ENCODE results near the gene GAPVD1.

Gene GAPVD1

DNA sequence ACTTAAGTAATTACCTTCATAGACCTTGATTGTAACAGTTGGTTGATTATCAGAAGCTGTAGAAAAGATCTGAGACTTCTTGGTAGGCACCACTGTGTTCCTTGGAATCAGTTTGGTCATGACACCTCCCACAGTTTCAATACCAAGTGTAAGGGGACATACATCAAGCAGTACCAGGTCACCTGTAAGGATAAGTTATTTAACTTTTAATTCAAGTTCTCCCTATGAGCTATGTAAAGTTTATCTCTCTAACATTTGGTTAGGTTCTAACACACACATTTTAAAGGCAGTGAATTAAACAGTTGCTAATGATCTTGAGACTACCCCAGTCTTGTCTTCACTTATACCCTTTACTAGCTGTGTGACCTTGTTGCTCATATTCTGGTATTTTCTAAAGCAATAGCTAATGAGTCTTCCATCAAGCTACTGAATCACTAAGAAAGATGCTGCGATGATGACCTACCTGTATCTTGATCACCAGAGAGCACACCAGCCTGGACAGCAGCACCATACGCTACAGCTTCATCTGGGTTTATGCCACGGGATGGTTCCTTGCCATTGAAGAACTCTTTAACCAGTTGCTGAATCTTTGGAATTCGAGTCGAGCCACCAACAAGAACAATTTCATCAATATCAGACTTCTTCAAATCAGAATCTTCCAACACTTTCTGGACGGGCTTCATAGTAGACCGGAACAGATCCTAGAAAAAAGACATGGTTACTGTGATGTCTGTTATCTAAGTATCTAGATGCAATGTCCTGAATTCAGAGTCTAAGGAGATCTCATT, 23.3 kb upstream of the GAPVD1 start:
- Histone ChIP-seq H3K27ac (ENCODE audit: low read length) (no peak overlapping the region), H3K4me2 (ENCODE audit: low read length) (no peak overlapping the region), H3K4me1 (ENCODE audit: low read length) (peaks cover 24% of the 10 kb centered on the region), H3K9ac (ENCODE audit: low read length) (no peak overlapping the region), H3K27me3 (ENCODE audit: low read depth, low read length) (no peaks in the 10 kb centered on the region), H3K79me2 (ENCODE audit: low read length) (peaks cover 75% of the 10 kb centered on the region), H3K36me3 (replicated peaks; ENCODE audit: low read depth, low read length) (peaks cover 60% of the 10 kb centered on the region), H3K9me3 (ENCODE audit: insufficient read depth, low read length) (no peaks in the 10 kb centered on the region), H2AFZ (ENCODE audit: low read depth, low read length) (no peak overlapping the region), H3K4me3 (ENCODE audit: low read length) (no peak overlapping the region), H4K20me1 (ENCODE audit: insufficient read depth, low read length) (peaks cover 54% of the 10 kb centered on the region)
- TF ChIP-seq, protein P1, sequence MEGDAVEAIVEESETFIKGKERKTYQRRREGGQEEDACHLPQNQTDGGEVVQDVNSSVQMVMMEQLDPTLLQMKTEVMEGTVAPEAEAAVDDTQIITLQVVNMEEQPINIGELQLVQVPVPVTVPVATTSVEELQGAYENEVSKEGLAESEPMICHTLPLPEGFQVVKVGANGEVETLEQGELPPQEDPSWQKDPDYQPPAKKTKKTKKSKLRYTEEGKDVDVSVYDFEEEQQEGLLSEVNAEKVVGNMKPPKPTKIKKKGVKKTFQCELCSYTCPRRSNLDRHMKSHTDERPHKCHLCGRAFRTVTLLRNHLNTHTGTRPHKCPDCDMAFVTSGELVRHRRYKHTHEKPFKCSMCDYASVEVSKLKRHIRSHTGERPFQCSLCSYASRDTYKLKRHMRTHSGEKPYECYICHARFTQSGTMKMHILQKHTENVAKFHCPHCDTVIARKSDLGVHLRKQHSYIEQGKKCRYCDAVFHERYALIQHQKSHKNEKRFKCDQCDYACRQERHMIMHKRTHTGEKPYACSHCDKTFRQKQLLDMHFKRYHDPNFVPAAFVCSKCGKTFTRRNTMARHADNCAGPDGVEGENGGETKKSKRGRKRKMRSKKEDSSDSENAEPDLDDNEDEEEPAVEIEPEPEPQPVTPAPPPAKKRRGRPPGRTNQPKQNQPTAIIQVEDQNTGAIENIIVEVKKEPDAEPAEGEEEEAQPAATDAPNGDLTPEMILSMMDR (IDR thresholded peaks at IDR 0.05; ENCODE audit: low read depth, low read length), result no peak
- TF ChIP-seq EZH2phosphoT487 (IDR thresholded peaks at IDR 0.05; ENCODE audit: low read depth), result no peak

DNA sequence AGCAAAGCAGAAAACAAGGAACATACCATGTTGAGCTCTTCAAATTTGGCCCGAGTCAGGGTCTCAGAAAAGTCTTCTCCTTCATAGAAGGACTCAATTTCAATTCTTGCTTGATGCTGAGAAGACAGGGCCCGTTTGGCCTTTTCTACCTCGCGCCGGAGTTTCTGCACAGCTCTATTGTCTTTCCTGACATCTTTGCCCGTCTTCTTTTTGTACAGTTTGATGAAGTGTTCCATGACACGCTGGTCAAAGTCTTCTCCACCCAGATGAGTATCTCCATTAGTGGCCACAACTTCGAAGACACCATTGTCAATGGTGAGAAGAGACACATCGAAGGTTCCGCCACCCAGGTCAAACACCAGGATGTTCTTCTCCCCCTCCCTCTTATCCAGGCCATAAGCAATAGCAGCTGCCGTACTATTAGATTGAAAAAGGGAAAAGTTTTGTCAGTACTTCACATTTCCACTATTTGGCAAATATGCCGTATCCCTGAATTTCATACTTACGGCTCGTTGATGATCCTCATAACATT, 22.6 kb upstream of the GAPVD1 start:
- H3K79me2 ChIP-seq (ENCODE audit: low read length), result peaks cover 75% of the 10 kb centered on the region
- peaks cover 24% of the 10 kb centered on the region for H3K4me1 ChIP-seq (ENCODE audit: low read length)
- TF ChIP-seq EZH2phosphoT487 (IDR thresholded peaks at IDR 0.05; ENCODE audit: low read depth), result no peak
- TF ChIP-seq, protein P1 (IDR thresholded peaks at IDR 0.05; ENCODE audit: low read depth, low read length), result no peak
- peaks cover 54% of the 10 kb centered on the region for H4K20me1 ChIP-seq (ENCODE audit: insufficient read depth, low read length)
- H3K4me2 ChIP-seq (ENCODE audit: low read length), result 0 out of 2 replicates have a peak overlapping the region, but pooled peaks have one; percentile 66
- no peak overlapping the region for H3K9ac ChIP-seq (ENCODE audit: low read length)
- no peaks in the 10 kb centered on the region for H3K27me3 ChIP-seq (ENCODE audit: low read depth, low read length)
- no peaks in the 10 kb centered on the region for H3K9me3 ChIP-seq (ENCODE audit: insufficient read depth, low read length)
- peaks cover 54% of the 10 kb centered on the region for H3K36me3 ChIP-seq (replicated peaks; ENCODE audit: low read depth, low read length)
- no peak overlapping the region for H3K4me3 ChIP-seq (ENCODE audit: low read length)
- no peak overlapping the region for H2AFZ ChIP-seq (ENCODE audit: low read depth, low read length)
- no peak overlapping the region for H3K27ac ChIP-seq (ENCODE audit: low read length)

DNA sequence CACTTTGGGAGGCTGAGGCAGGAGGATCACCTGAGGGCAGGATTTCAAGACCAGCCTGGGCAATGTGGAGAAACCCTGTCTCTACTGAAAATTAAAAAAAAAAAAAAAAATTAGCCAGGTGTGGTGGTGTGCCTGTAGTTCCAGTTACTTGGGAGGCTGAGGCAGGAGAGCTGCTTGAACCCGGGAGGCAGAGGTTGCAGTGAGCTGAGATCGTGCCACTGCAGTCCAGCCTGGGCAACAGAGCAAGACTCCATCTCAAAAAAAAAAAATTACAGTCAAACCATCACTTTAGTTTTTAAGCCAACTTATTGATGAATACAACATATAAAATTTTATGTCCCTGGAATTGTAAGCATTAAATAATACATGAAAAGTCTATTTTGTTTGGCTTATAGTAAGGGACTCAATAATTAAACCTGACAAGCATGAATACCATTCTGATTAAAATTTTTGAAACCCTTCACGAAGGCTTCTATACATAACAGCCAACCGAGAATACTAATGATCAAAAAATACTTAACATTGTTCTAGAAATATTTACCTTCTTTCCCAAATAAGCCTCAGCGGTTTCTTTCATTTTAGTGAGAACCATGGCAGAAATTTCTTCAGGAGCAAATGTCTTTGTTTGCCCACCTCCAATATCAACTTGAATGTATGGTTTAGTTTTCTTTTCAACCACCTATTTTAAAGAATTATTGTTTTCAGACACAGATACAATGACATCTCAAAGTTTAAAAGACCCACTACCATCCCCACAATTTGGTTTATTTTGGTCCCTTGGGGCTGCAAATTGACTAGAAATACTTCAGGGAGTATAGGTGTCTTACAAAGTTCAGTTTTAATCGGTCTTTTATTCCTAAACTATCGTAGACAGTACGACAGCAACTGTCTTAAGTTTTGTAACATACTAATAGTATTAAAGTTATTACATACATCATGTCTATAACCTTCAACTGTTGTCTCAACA, 21.7 kb upstream of the GAPVD1 start:
- peak overlapping the region; percentile 96 for H3K4me3 ChIP-seq (ENCODE audit: low read length)
- TF ChIP-seq, protein P1 (IDR thresholded peaks at IDR 0.05; ENCODE audit: low read depth, low read length), result no peak
- TF ChIP-seq EZH2phosphoT487 (IDR thresholded peaks at IDR 0.05; ENCODE audit: low read depth), result no peak
- H3K9me3 ChIP-seq (ENCODE audit: insufficient read depth, low read length), result no peaks in the 10 kb centered on the region
- peaks cover 49% of the 10 kb centered on the region for H3K36me3 ChIP-seq (replicated peaks; ENCODE audit: low read depth, low read length)
- peaks cover 51% of the 10 kb centered on the region for H4K20me1 ChIP-seq (ENCODE audit: insufficient read depth, low read length)
- peak overlapping the region; percentile 99 for H3K9ac ChIP-seq (ENCODE audit: low read length)
- no peak overlapping the region for H2AFZ ChIP-seq (ENCODE audit: low read depth, low read length)
- H3K4me2 ChIP-seq (ENCODE audit: low read length), result peak overlapping the region; percentile 66
- no peaks in the 10 kb centered on the region for H3K27me3 ChIP-seq (ENCODE audit: low read depth, low read length)
- H3K27ac ChIP-seq (ENCODE audit: low read length), result peak overlapping the region; percentile 72
- H3K4me1 ChIP-seq (ENCODE audit: low read length), result peaks cover 24% of the 10 kb centered on the region
- peaks cover 72% of the 10 kb centered on the region for H3K79me2 ChIP-seq (ENCODE audit: low read length)
